HPDE6-E6E7 (cell line): ENCODE data around the gene LGALSL.
"Not testable (repeated sequence)": the region's sequence is repeated elsewhere in the genome, so short reads cannot be mapped to it uniquely, and the experiment has no call there.

Source experiments
- DNase-seq: peaks from one replicate; pipeline ENCODE4 v3.0.0; 2011; ENCODE audit warnings: missing footprints; ENCODE audit errors: extremely low spot score

LGALSL gene

GRCh38 chr2:64442801-64443429 lies 11.0 kb upstream of the LGALSL start:
- DNase-seq: no peak

DNA sequence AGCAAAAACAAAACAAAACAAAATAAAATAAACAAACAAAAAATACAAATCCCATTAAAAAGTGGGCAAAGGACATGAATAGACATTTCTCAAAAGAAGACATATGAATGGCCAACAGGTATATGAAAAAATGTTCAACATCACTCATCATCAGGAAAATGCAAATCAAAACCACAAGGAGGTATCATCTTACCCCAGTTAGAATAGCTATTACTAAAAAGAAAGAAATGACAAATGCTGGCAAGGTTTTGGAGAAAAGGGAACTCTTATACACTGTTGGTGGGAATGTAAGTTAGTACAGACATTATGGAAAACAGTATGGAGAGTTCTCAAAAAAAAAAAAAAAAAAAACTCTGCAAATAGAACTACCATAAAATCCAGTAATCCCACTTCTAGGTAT lies 8.0 kb upstream of the LGALSL start:
- DNase-seq: not testable (repeated sequence)

DNA sequence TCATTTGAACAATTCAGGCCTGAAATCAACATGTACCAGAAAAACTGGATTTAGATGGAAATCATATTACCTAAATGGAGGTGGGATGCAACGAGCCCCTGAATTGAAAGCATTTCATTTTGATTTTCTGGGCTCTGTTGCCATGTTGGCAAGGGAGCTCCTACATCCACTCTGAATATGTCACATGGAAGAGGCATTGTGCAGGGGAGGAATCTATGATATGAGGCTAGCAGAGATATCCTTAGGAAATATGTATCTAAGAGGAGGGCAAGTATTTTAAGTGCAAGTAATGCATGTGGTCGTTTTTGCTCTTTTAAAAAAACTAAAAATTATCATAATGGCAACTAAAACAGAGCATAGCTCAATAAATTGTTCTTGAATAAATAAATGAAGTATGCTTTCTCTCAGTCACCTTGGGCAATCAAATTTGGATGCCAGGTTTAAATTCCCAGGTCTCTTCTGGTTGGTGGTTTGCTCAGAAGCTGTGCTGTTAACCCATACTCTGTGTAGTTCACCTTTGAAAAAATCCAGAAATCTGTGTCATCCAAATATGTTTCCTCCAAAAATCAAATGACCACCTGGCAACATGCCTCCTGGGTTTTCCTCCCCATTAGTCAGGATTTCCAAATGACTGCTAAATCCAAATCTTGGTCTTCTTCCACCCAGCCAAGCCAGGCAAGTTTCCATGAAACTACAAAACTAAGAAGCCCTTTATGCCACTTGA lies 6.5 kb upstream of the LGALSL start:
- no peak for DNase-seq

DNA sequence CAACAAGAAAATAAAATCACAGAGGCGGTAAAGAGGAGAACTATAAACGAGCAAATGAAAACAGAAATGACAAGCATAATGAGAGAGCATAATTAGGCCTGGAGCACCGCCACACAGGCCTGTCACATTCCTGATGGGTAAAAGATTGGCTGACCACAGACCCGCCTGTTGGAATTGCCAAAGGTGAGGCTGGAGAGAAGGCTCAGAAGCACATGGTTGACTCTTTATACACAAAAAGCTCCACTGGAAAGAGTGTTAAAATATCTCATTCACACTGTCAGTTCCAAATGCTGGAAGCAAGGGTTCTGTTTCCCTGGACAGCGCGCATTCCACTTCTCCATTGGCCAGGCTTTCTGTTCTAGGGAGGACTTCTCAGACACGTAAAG lies 5.9 kb upstream of the LGALSL start:
- DNase-seq: no peak

DNA sequence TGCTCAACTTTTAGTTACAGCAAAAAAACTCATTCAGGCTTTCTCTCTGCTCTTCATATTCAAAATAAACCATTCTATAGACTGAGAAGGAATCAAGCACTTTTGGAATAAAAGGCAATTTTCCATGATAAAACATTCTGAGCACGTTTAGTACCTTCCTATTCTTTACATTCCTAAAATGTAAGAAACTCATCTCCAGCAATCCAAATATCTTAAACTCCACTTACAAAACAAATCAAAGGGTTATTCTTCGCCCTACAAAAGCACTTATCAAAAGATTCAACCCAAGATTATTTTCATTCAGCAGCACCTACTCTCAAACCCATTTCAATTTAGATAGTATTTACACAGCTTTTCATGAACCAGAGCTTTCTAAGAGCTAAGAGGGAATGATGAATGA lies 2.9 kb upstream of the LGALSL start:
- no peak for DNase-seq

GRCh38 chr2:64454386-64455332 lies 697 bp downstream of the LGALSL start:
- peak; percentile 58 for DNase-seq

DNA sequence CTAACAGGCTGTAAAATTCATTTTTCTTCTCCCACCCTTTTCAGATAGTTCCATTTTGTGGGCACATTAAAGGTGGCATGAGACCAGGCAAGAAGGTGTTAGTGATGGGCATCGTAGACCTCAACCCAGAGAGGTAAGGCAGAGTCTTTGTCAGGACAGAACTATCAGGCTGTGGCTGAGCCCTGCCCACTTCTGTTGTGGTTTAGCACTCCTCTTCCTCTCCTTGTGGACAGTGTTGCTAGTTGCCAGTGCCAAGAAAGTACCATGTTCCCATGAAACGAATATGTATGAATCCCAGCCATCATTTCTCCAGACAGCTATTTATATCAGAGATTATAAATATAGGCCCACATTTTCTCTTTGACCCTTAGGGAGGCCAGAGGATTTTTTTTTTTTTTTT lies 1.6 kb downstream of the LGALSL start:
- DNase-seq: peak; percentile 8

DNA sequence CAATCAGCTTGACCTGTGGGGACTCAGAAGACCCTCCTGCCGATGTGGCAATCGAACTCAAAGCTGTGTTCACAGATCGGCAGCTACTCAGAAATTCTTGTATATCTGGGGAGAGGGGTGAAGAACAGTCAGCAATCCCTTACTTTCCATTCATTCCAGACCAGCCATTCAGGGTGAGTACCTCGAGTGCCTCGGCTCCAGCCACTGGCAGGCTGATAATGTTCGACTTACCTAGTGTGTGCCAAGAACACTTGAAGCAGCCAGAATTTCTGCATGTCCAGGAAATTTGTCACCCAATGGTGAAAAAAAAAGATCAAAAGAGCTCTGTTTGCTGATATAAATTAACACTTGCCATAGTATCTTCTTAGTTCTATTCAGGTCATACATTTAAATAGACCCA lies 2.3 kb downstream of the LGALSL start:
- no peak for DNase-seq

GRCh38 chr2:64457524-64457923 lies 3.6 kb downstream of the LGALSL start:
- DNase-seq: no peak

DNA sequence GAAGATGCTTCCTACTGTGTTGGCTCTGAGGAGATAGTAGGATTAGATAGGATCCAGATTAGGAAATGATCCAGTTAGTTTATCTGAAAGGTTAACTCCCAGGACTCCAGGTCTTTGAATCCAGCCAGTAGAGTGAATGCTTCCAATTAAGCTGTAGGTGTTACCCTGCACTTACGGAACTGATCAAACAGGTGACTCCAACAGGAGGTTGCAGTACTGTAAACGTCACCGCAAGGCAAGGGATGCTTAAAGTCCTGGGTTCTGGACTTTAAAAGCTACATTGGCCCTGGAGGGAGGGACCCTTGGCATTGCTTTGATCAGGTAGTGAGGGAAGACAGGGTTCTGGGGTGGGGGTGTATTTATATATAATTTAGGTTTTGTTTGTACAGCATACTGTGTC lies 5.6 kb downstream of the LGALSL start:
- DNase-seq: no peak

DNA sequence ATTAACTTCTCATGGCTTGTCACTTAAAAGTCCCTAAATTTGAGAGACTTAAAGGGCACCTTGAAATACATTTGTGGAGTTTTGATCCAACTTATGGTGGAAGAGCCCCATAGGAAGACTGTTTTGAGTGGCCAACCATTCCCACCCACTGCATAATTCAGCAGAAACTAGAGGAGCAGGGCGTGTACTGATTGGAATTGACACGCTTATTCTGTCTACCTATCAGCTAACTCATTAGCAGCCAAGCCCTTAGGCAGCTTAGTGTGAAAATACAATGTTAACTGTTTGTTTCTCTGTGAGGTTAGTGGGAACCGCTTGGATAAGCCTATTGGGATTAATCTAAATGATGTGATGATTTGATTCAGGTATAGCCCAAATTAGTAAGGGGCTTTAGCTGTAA lies 6.4 kb downstream of the LGALSL start:
- DNase-seq: no peak

DNA sequence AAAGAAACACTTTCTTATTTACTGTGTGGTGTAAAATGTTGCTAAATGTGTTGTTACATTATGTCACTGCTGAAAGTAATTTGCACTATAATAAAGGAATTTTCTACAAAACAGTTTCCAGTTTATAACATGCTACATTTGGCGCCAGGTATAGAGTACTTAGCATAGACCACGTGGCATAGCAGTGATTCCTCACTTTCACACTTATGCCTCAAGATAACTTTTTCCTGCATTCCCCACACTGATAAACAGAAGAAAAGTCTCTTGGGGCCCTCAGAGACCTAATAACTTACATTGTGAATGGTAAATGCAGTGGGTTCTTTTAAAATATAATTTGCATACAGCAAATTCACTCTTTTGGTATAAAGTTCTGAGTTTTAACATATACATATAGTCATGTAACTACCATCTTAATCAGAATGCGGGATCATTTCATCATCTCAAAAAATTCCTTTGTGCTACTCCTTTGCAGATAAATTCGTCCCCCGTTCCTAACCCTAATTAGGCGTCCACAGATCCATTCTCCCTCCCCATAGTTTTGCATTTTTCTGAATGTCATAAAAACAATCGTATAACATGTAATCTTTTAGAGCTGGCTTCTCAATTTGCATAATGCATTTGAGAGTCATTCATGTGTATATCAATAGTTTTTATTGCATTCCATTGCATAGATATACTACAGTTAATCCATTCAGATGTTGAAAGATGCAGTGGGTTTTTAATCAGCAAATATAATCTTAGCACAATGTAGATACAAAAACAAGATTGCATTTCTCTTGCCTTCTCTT lies 7.5 kb downstream of the LGALSL start:
- DNase-seq: no peak

DNA sequence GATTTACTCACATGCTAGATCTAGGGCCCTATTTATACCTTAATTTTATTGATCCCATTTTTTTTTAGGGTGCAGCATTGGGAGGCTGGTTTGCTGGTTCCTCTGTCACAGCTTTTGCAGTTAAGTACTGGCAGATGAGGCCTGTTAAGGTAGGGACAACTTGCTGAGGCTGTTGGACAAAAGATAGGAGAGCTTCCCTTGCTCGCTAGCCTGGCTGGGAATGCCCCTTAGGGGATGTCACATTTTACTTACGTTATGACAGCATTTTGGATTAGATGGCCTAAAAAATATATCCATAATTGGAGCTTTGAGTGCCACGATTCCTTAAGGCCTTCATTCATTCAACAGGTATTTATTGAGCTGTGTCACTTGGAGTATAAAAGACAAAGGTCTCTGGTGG lies 8.2 kb downstream of the LGALSL start:
- DNase-seq: no peak

DNA sequence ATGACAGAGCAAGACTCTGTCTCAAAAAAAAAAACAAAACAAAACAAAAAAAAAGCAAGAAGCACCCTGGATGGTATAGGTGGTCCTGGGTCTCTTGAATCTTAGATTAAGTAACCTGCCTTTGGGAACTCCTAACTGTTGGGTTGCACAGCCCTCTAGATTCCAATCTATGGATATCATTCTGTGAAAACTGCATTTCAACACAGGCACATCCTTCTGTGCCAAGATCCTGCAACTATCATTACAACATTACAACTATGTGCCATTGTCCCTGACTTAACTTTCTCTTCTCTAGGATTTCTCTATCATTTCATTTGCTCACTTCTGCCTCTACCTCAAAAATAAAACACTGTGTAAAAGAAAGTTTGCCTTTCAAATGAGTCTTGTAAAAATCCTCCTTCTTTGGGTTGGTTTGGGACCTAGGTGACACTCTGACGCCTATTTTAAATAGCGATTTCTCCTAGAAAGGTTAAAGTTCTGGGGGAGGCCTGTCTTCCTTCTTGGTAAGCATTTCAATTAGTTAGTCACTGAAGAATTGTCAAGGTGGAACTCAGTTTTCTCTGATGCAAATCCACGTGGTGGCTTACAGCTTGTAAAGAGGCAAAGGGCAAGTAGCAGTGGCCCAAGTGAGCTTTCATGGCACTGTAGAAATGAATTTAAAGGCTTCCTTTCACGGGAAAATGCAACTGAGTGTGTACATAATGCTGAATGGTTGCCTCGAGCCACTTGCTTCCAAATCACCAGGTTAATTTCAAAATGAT lies 9.2 kb downstream of the LGALSL start:
- no peak for DNase-seq

- no peak for DNase-seq
Measured at GRCh38 chr2:64463781-64464180, 9.8 kb downstream of the LGALSL start.

DNA sequence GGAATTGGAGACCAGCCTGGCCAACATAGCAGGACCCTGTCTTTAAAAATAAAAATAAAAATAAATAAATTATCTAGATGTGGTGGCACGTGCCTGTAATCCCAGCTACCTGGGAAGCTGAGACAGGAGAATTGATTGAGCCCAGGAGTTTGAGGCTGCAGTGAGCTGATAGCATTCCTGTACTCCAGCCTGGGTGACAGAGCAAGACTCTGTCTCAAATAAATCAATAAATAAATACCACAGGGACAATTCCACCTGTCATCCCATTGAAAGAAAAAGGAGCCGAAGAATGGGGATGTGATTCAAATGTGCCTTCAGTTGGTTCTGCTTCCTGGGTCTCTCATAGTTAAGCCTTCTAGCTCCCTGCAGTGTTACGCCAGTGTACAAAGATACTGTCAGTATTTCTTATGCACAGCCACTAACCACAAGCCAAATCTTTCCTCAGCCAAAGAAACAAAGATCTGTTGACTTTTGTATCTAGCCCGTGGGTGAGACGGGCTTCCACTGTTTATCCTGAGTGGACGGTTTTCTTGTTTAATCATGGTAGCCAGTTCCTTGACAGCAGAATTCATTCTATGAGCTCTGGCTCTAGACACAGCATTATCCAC lies 12.6 kb downstream of the LGALSL start:
- DNase-seq: no peak

DNA sequence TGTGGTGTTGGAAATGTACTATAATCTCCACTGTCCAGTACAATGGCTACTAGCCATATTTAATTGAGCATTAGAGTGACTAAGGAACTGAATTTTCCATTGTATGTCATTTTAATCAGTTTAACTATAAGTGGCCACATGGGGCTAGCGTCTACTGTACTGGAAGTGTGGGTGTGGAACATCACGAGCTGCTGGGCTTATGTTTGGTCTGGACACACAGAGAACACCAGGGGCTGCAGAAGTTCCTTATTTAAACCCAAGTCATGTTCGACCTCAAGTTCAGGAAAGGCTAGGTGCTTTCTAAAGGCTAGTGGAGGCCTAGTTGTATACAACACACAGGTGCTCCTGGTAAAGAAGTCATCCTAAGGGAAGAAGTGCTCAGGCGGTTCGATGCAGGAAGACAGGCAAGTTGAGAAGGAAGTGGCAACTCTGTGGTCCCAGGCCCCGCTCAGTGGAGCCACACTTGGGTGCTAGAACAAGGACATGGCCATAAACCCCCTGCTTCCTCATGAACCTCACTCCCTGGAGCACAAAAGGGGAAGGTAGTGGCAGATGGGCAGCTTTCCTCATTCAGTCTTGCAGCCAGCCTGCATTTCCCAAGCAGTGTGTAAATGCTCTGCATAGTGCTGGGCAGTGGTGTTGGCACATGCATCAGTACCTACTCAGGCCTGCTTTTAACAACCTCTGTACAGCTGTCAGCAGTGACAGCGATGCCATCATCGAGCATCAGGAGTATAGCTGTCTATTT lies 13.3 kb downstream of the LGALSL start:
- no peak for DNase-seq

- DNase-seq: no peak
Measured at GRCh38 chr2:64469261-64469660, 15.3 kb downstream of the LGALSL start.

DNA sequence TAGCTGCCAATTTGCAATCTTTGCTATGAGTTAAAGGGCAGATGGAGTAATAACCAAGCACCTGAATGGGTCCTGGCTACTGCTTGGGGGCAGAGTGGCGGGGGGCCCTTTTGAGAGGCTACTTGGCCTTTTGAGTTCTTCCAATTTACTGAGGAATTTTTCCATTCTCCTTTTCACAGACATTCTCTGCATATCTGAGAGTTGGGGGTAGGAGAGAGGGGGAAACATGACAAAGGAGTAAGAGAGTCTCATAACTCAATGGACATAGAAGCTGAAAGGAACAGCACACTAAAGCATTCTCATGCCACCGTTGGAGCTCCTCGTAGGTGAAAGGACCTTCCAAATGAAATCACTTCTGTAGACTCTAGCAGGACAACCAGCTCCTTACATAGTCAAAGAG lies 16.1 kb downstream of the LGALSL start:
- DNase-seq: no peak

- DNase-seq: no peak
Measured at GRCh38 chr2:64470766-64471295, 16.9 kb downstream of the LGALSL start.
